Measurements from ENCODE around the gene ATXN1. TPM values are rescaled to one million over a fixed set of nuclear protein-coding genes. Genes with fewer than 3 reads are reported as not detected.

Gene ATXN1
- total RNA-seq, 1 donor from 2014 or later, result 18.4 TPM

- FAIRE-seq, result no peak
- H3K36me3 ChIP-seq (ENCODE audit: control insufficient read depth, insufficient read depth, low read length), result no peaks in the 10 kb centered on the region
- no peak for TF ChIP-seq CTCF (IDR thresholded peaks at IDR 0.05; ENCODE audit: insufficient read depth, low read length, severe bottlenecking)
- H3K4me3 ChIP-seq (ENCODE audit: low read depth, low read length), result no peak overlapping the region
- H3K27me3 ChIP-seq (ENCODE audit: control insufficient read depth, insufficient read depth, low read length), result no peaks in the 10 kb centered on the region
- DNase-seq (ENCODE audit: low read depth), result no peak
Observed at GRCh38 chr6:16663901-16664300, 97.4 kb downstream of the ATXN1 start.

- DNase-seq (ENCODE audit: low read depth) (no peak), FAIRE-seq (no peak)
- no peak overlapping the region for H3K4me3 ChIP-seq (ENCODE audit: low read depth, low read length)
- no peaks in the 10 kb centered on the region for H3K27me3 ChIP-seq (ENCODE audit: control insufficient read depth, insufficient read depth, low read length)
- no peak for TF ChIP-seq CTCF (IDR thresholded peaks at IDR 0.05; ENCODE audit: insufficient read depth, low read length, severe bottlenecking)
- no peaks in the 10 kb centered on the region for H3K36me3 ChIP-seq (ENCODE audit: control insufficient read depth, insufficient read depth, low read length)
Observed at GRCh38 chr6:16660157-16660497, 101.1 kb downstream of the ATXN1 start.

- no peaks in the 10 kb centered on the region for H3K27me3 ChIP-seq (ENCODE audit: control insufficient read depth, insufficient read depth, low read length)
- FAIRE-seq, result no peak
- no peak for TF ChIP-seq CTCF (IDR thresholded peaks at IDR 0.05; ENCODE audit: insufficient read depth, low read length, severe bottlenecking)
- no peak overlapping the region for H3K4me3 ChIP-seq (ENCODE audit: low read depth, low read length)
- no peaks in the 10 kb centered on the region for H3K36me3 ChIP-seq (ENCODE audit: control insufficient read depth, insufficient read depth, low read length)
- no peak for DNase-seq (ENCODE audit: low read depth)
Observed at GRCh38 chr6:16659466-16660156, 101.6 kb downstream of the ATXN1 start.

- TF ChIP-seq CTCF (IDR thresholded peaks at IDR 0.05; ENCODE audit: insufficient read depth, low read length, severe bottlenecking), result no peak
- no peak for FAIRE-seq
- DNase-seq (ENCODE audit: low read depth), result no peak
- no peaks in the 10 kb centered on the region for H3K36me3 ChIP-seq (ENCODE audit: control insufficient read depth, insufficient read depth, low read length)
- H3K4me3 ChIP-seq (ENCODE audit: low read depth, low read length), result no peak overlapping the region
- H3K27me3 ChIP-seq (ENCODE audit: control insufficient read depth, insufficient read depth, low read length), result no peaks in the 10 kb centered on the region
Observed at GRCh38 chr6:16658348-16659034, 102.8 kb downstream of the ATXN1 start.

GRCh38 chr6:16657768-16658167 lies 103.5 kb downstream of the ATXN1 start:
- H3K27me3 ChIP-seq (ENCODE audit: control insufficient read depth, insufficient read depth, low read length), result no peaks in the 10 kb centered on the region
- no peak overlapping the region for H3K4me3 ChIP-seq (ENCODE audit: low read depth, low read length)
- TF ChIP-seq CTCF (IDR thresholded peaks at IDR 0.05; ENCODE audit: insufficient read depth, low read length, severe bottlenecking), result no peak
- no peaks in the 10 kb centered on the region for H3K36me3 ChIP-seq (ENCODE audit: control insufficient read depth, insufficient read depth, low read length)
- FAIRE-seq (no peak), DNase-seq (ENCODE audit: low read depth) (no peak)
